IPS DF 6.9 (cell line): ENCODE measurements around the gene ZSWIM5.
"Not testable (repeated sequence)": the region's sequence is repeated elsewhere in the genome, so short reads cannot be mapped to it uniquely, and the experiment has no call there.

Source experiments
- DNase-seq: peaks from one replicate; pipeline ENCODE4 v3.0.0-alpha.2; 2013; ENCODE audit warnings: low read depth, low spot score
- H3K27ac ChIP-seq: one replicate; pipeline ENCODE4 v1.5.1; 2013; ENCODE audit warnings: low read length, control low read depth
- H3K27me3 ChIP-seq: 2 replicates; pipeline ENCODE4 v1.6.1; 2013; ENCODE audit warnings: mild to moderate bottlenecking, low read length; ENCODE audit not compliant: control insufficient read depth, insufficient read depth
- H3K36me3 ChIP-seq: 2 replicates; pipeline ENCODE4 v1.6.1; 2013; ENCODE audit warnings: low read length; ENCODE audit not compliant: control insufficient read depth, insufficient read depth
- H3K4me1 ChIP-seq: 2 replicates; pipeline ENCODE4 v1.6.1; 2013; ENCODE audit warnings: low read length; ENCODE audit not compliant: control insufficient read depth, insufficient read depth
- H3K4me3 ChIP-seq: 2 replicates; pipeline ENCODE4 v1.5.1; 2013; ENCODE audit warnings: mild to moderate bottlenecking, low read length
- H3K9me3 ChIP-seq: 2 replicates; pipeline ENCODE4 v1.6.1; 2013; ENCODE audit warnings: low read length, inconsistent platforms; ENCODE audit not compliant: control insufficient read depth, insufficient read depth
- WGBS: extraction: QIAGEN DNeasy Blood & Tissue Kit; methylation state at CpG from one replicate; pipeline ENCODE4 v1.1.7; 2013; ENCODE audit warnings: mixed read lengths, missing lambda C conversion rate; ENCODE audit not compliant: insufficient read length, insufficient coverage; 5-methylcytosine and 5-hydroxymethylcytosine counted together

ZSWIM5 gene

DNA sequence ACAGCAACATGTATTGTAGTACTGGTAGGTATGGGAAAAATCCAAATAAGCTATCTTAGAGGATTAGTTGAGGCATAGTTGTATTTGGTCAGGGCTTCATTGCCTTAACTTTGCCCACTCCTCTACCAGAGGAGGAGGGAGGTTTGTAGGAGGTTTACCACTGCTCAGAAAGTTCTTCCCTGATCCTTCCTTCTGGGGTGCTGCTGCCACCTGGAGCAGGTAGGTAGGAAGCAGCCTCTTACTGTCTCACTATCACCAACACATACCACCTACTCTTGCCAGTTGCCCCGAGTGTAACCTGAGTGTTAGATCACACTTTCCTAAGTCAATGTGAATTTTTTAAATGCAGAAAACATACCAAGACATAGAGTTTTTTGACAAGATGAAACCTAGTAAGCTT lies 24.1 kb upstream of the ZSWIM5 start:
- no peaks in the 10 kb centered on the region for H3K27me3 ChIP-seq
- H3K4me1 ChIP-seq: no peaks in the 10 kb centered on the region
- no peaks in the 10 kb centered on the region for H3K36me3 ChIP-seq
- H3K4me3 ChIP-seq: no peak overlapping the region
- H3K9me3 ChIP-seq: no peaks in the 10 kb centered on the region
- H3K27ac ChIP-seq: no peak overlapping the region
- WGBS: no CpG with 5 or more reads among the region's 1 CpG
- DNase-seq: no peak

DNA sequence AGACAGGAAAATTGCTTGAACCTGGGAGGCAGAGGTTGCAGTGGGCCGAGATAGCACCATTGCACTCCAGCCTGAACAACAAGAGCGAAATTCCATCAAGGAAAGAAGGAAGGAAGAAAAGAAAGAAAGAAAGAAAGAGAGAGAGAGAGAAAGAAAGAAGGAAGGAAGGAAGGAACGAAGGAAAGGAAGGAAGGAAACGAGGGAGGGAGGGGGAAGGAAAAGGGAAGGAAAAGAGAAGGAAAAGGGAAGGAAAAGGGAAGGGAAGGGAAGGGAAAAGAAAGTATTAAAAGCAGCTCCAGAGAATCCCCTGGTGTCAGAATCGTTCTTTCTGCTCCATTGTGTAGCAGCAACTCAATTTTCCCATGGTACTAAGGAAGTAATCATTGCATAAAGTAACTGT lies 19.2 kb upstream of the ZSWIM5 start:
- Histone ChIP-seq H3K9me3 (no peaks in the 10 kb centered on the region), H3K27me3 (no peaks in the 10 kb centered on the region), H3K4me1 (no peaks in the 10 kb centered on the region), H3K36me3 (no peaks in the 10 kb centered on the region), H3K27ac (no peak overlapping the region), H3K4me3 (no peak overlapping the region)
- DNase-seq: no peak
- WGBS: no CpG with 5 or more reads among the region's 5 CpGs

DNA sequence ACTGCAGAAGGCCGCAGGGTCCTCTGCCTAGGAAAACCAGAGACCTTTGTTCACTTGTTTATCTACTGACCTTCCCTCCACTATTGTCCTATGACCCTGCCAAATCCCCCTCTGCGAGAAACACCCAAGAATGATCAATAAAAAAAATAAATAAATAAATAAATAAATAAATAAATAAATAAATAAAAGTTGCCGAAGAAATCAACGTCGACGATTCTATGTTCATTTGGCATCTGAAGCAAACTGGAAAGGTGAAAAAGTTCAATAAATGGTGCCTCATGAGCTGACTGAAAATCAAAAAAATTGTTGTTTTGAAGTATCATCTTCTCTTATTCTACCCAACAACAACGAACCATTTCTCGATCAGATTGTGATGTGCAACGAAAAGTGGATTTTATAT lies 17.3 kb upstream of the ZSWIM5 start:
- not testable (repeated sequence) for H3K4me3 ChIP-seq, DNase-seq, H3K9me3 ChIP-seq, H3K4me1 ChIP-seq, H3K27me3 ChIP-seq, H3K36me3 ChIP-seq, H3K27ac ChIP-seq
- no CpG with 5 or more reads among the region's 9 CpGs for WGBS

DNA sequence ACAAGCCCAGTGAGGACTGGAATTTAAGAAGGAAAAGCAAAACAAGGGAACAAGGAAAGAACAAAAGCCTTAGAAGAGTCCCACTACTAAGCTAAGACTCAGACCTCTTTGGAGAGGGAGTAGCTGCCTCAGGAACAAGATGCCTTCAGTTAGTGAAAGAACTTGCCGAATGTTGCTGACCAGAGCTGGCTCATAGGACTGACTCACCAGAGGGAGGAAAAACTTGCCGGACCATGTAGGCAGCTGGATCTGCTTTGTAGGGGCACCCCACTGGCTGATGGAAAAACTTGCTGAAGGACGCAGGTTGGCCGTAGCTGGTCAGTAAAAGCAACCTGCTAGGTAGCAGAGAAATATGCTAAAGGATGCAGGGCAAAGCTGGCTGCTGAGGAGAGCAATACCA lies 15.3 kb upstream of the ZSWIM5 start:
- H3K27ac ChIP-seq: no peak overlapping the region
- no peaks in the 10 kb centered on the region for H3K27me3 ChIP-seq
- no peak overlapping the region for H3K4me3 ChIP-seq
- no CpG with 5 or more reads among the region's 4 CpGs for WGBS
- no peaks in the 10 kb centered on the region for H3K4me1 ChIP-seq
- no peaks in the 10 kb centered on the region for H3K9me3 ChIP-seq
- no peaks in the 10 kb centered on the region for H3K36me3 ChIP-seq
- DNase-seq: no peak

DNA sequence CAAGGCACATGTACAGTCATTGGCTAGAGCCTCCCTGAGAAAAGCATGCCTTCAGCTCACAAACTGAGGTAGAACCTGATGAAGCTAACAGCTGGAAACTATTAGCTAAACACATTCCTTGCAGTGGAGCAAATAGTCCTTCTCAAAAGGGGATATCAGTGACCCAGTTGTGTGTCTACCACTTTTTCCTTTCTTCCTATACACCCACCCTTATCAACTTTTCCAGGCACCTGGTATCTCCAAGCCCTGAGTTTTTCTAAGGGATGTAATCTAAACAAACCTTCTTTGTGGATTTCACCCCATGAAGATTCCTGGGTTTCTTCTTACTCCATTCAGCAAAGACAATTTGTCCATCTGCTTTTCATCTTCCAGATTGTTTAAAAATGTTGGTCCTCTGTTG lies 10.5 kb upstream of the ZSWIM5 start:
- Histone ChIP-seq H3K36me3 (no peaks in the 10 kb centered on the region), H3K27me3 (no peaks in the 10 kb centered on the region), H3K4me3 (no peak overlapping the region), H3K9me3 (no peaks in the 10 kb centered on the region), H3K4me1 (no peaks in the 10 kb centered on the region), H3K27ac (no peak overlapping the region)
- no peak for DNase-seq

DNA sequence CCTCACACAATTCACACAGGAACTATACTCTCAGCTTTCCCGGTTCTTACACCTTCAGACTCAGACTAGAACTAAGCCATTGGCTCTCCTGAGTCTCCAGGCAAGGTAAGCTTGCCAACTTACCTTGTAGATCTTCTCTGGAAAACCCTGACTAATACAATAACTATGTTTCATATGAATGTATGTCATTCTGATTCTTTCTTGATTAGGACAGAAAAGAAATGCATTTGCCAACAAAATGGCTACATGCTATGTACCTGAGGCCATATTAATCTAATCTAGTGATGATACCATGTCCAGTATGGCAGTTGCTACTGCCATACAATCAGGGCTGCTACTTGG lies 9.8 kb upstream of the ZSWIM5 start:
- no peaks in the 10 kb centered on the region for H3K36me3 ChIP-seq
- WGBS: no CpG with 5 or more reads among the region's 1 CpG
- H3K4me3 ChIP-seq: no peak overlapping the region
- H3K27me3 ChIP-seq: no peaks in the 10 kb centered on the region
- DNase-seq: no peak
- no peaks in the 10 kb centered on the region for H3K4me1 ChIP-seq
- no peak overlapping the region for H3K27ac ChIP-seq
- H3K9me3 ChIP-seq: no peaks in the 10 kb centered on the region

DNA sequence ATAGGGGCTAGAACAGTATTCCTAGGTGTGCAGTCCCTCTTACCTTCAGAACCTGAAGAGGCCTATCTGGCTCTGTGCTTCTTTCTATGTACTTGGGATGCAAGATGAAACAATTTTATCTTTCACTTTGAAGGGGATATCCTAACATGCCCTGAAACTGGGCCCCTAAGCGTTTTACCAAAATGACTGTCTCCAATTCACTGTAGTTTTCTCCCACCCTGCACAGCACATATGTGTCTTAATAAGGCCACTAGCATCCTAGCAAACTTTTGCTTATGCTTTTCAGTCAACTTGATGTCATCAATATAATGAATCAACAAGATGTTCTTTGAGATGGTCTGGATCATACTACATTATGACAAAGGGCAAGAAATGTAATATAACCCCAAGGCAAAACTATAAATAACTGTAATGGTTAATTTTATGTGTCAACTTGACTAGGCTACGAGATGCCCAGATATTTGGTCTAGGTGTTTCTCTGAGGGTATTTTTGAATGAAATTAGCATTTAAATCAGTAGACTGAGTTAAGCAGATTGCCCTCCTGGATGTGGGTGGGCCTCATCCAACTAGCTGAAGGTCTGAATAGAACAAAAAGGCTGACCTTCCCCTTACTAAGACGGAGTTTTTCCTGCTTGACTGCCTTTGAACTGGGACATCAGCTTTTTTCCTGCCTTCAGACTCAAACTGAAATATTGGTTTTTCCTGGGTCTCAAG lies 9.2 kb upstream of the ZSWIM5 start:
- Histone ChIP-seq H3K9me3 (no peaks in the 10 kb centered on the region), H3K36me3 (no peaks in the 10 kb centered on the region), H3K4me3 (no peak overlapping the region), H3K27me3 (no peaks in the 10 kb centered on the region), H3K27ac (no peak overlapping the region), H3K4me1 (no peaks in the 10 kb centered on the region)
- DNase-seq: no peak
- no CpG with 5 or more reads among the region's 3 CpGs for WGBS

DNA sequence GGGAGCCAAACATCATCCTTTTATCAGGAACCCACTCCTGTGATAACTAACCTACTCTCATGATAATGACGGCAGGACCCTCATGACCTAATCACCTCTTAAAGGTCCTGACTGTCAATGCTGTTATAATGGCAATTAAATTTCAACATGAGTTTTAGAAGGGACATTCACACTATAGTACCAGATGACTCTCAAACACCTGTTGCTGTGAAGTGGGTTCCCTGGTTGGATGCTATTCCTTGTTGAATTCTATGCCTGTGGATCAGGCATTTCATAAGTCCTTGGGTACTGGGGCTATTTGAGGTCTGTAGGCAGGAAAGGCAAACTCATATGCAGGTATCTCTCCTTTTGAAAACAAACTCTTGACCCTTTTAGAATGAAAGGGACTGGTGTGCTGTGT lies 7.5 kb upstream of the ZSWIM5 start:
- no peaks in the 10 kb centered on the region for H3K9me3 ChIP-seq
- H3K4me1 ChIP-seq: no peaks in the 10 kb centered on the region
- no peak overlapping the region for H3K4me3 ChIP-seq
- DNase-seq: no peak
- H3K27ac ChIP-seq: no peak overlapping the region
- no peaks in the 10 kb centered on the region for H3K36me3 ChIP-seq
- no peaks in the 10 kb centered on the region for H3K27me3 ChIP-seq
- no CpG with 5 or more reads among the region's 1 CpG for WGBS

DNA sequence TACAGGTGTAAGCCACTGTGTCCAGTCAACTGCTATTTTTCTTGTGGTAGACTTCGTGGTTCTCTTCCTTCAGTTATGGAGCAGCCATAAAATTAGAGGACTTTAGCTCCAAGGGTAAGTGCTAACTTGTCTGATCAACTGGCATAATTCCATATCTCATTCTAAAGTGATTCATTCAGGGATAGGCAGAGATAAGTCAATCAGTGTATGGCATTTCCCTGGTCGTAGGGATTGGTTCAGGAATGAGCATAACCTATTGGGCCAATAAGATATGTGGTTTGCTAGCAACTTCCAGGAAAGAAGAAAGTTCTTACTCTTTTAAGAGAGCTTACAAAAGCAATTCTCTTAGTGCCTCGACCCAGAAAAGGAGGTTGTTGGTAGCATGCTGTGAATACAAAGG lies 4.7 kb upstream of the ZSWIM5 start:
- no CpG with 5 or more reads among the region's 3 CpGs for WGBS
- H3K4me1 ChIP-seq: peaks cover 2% of the 10 kb centered on the region; the same call in 1 of the 2 replicates
- H3K4me3 ChIP-seq: no peak overlapping the region

DNA sequence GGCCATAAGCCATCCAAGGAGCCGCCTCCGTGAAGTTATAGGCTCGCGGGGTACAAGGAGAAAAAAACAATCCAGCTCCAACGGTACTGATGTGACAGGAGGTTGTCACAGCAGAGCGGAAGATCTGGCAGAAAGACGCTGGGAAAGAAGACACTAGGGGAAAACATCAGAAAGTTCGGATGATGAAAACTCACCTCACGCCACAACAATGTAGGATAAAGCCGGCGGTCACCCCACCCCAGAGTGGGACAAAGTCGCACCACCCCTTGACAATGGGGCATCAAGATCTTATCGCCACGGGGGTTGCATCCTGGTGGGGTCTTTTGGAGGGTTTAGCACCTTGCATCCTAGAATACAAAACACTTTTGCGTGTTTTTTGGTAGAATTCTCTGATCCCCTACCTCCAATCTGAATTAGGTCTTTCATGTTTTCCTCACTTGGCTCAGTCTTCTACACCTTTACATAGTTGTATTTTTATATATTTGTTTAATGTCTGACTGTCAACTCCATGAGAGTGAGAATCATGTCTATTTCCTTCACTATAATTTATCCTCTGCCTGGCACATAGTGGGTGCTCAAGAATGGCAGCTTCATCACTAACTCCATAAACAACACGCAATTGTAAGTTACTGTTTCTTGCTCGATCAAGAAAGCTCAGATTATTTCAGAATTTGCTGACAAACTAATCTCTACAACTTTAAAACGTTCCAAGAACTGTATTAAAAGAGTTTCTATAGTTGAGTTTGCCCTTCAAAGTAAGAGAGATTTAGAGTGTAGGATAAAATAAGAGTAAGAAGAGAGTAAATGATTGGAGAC lies 611 bp upstream of the ZSWIM5 start:
- Histone ChIP-seq H3K4me3 (peak overlapping the region; percentile 91; the same call in 1 of the 2 replicates), H3K36me3 (no peaks in the 10 kb centered on the region), H3K27me3 (peaks cover 12% of the 10 kb centered on the region), H3K4me1 (peaks cover 2% of the 10 kb centered on the region; the same call in 1 of the 2 replicates), H3K27ac (no peak overlapping the region), H3K9me3 (no peaks in the 10 kb centered on the region)
- no peak for DNase-seq
- no CpG with 5 or more reads among the region's 18 CpGs for WGBS

More for the DNA sequence above, 4.7 kb upstream of the ZSWIM5 start:
- Histone ChIP-seq H3K27me3 (peaks cover 12% of the 10 kb centered on the region), H3K9me3 (no peaks in the 10 kb centered on the region), H3K27ac (no peak overlapping the region), H3K36me3 (no peaks in the 10 kb centered on the region)
- no peak for DNase-seq
